ENCODE measurements around the gene SLC6A20. TPM values are rescaled to one million over a fixed set of nuclear protein-coding genes. Genes with fewer than 3 reads are reported as not detected.

Gene SLC6A20
- total RNA-seq, 1 donor from 2014 or later, result not detected

DNA sequence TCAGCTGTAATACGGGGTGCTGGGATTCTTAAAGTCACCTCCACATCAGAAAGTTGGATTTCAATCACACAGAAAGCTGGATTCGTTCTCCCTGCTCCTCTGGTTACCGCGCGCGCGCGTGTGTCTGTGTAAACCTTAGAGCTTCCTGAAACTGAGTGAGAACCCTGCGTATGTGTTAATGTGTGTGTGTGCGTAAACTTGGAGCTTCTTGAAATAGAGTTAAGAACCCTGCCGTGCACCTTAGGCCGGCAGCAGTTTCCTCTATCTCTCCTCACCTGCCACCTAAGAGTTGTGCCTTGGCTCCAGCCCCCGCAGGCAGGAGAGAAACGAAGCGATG lies 45.1 kb upstream of the SLC6A20 start:
- peaks cover 16% of the 10 kb centered on the region for H3K4me1 Mint-ChIP-seq (ENCODE audit: low read depth)
- H3K27me3 Mint-ChIP-seq (ENCODE audit: low read depth), result peaks cover 7% of the 10 kb centered on the region
- H3K4me3 Mint-ChIP-seq (ENCODE audit: unreplicated experiment), result peak overlapping the region; percentile 91
- DNase-seq (ENCODE audit: low spot score), result no peak
- H3K36me3 Mint-ChIP-seq (ENCODE audit: low read depth), result peaks cover 3% of the 10 kb centered on the region
- peak overlapping the region; percentile 97 for H3K27ac Mint-ChIP-seq (ENCODE audit: unreplicated experiment)
- no peak for TF ChIP-seq CTCF (IDR thresholded peaks at IDR 0.05)
- peaks cover 3% of the 10 kb centered on the region for H3K9me3 Mint-ChIP-seq (ENCODE audit: low read depth)

- TF ChIP-seq CTCF (IDR thresholded peaks at IDR 0.05), result no peak
- peaks cover 16% of the 10 kb centered on the region for H3K4me1 Mint-ChIP-seq (ENCODE audit: low read depth)
- no peak overlapping the region for H3K4me3 Mint-ChIP-seq (ENCODE audit: unreplicated experiment)
- H3K36me3 Mint-ChIP-seq (ENCODE audit: low read depth), result peaks cover 6% of the 10 kb centered on the region
- H3K9me3 Mint-ChIP-seq (ENCODE audit: low read depth), result peaks cover 3% of the 10 kb centered on the region
- no peaks in the 10 kb centered on the region for H3K27me3 Mint-ChIP-seq (ENCODE audit: low read depth)
- no peak for DNase-seq (ENCODE audit: low spot score)
- no peak overlapping the region for H3K27ac Mint-ChIP-seq (ENCODE audit: unreplicated experiment)
Measured at GRCh38 chr3:45838466-45838865, 42.1 kb upstream of the SLC6A20 start.

DNA sequence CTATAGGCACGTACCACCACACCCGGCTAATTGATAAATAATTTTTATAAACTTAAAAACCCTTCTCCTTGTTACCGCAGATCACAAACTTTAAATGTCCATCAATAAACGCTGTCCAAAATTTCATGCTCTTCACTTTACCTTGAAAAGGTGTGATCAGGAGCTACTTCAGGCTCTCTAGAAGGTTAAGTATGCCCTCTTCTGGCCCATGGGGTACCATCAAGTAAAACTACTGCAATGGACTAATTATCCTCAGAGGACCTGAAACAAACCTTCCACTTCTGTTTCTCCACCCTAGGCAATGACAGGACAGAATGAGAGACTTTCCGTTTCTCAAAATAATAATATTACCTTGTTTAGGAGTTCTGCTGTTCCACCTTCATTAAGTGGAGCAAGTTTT lies 36.4 kb upstream of the SLC6A20 start:
- no peak overlapping the region for H3K4me3 Mint-ChIP-seq (ENCODE audit: unreplicated experiment)
- no peaks in the 10 kb centered on the region for H3K27me3 Mint-ChIP-seq (ENCODE audit: low read depth)
- no peaks in the 10 kb centered on the region for H3K9me3 Mint-ChIP-seq (ENCODE audit: low read depth)
- H3K36me3 Mint-ChIP-seq (ENCODE audit: low read depth), result peaks cover 28% of the 10 kb centered on the region
- peak; percentile 71 for TF ChIP-seq CTCF (IDR thresholded peaks at IDR 0.05)
- H3K27ac Mint-ChIP-seq (ENCODE audit: unreplicated experiment), result no peak overlapping the region
- H3K4me1 Mint-ChIP-seq (ENCODE audit: low read depth), result no peaks in the 10 kb centered on the region
- no peak for DNase-seq (ENCODE audit: low spot score)

DNA sequence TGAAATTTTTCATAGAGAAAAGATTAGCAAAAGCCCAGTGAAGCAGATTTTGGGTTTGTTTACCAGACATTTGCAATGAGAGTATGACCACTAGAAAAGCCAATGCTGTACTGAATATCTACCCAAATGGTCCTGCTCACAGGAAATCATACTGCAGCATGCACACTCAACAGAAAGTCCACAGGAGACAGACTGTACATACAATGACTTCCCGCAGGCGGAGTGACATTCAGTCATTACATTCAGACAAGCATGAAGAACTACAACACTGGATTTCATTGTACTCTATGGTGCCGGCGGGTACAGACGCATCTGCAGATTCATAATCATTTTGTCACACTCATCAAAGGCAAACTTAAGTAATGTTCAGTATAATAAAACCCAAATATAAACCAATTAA lies 33.8 kb upstream of the SLC6A20 start:
- Mint-ChIP-seq H3K9me3 (ENCODE audit: low read depth) (no peaks in the 10 kb centered on the region), H3K27me3 (ENCODE audit: low read depth) (no peaks in the 10 kb centered on the region), H3K4me3 (ENCODE audit: unreplicated experiment) (no peak overlapping the region), H3K4me1 (ENCODE audit: low read depth) (no peaks in the 10 kb centered on the region), H3K36me3 (ENCODE audit: low read depth) (peaks cover 29% of the 10 kb centered on the region), H3K27ac (ENCODE audit: unreplicated experiment) (no peak overlapping the region)
- no peak for DNase-seq (ENCODE audit: low spot score)
- TF ChIP-seq CTCF (IDR thresholded peaks at IDR 0.05), result no peak

- Mint-ChIP-seq H3K27ac (ENCODE audit: unreplicated experiment) (no peak overlapping the region), H3K9me3 (ENCODE audit: low read depth) (no peaks in the 10 kb centered on the region), H3K4me3 (ENCODE audit: unreplicated experiment) (no peak overlapping the region), H3K4me1 (ENCODE audit: low read depth) (no peaks in the 10 kb centered on the region), H3K27me3 (ENCODE audit: low read depth) (no peaks in the 10 kb centered on the region), H3K36me3 (ENCODE audit: low read depth) (peaks cover 28% of the 10 kb centered on the region)
- DNase-seq (ENCODE audit: low spot score), result no peak
- TF ChIP-seq CTCF (IDR thresholded peaks at IDR 0.05), result no peak
Measured at GRCh38 chr3:45826908-45827307, 30.6 kb upstream of the SLC6A20 start.

All from chondrocyte (in vitro differentiated cells).